ENCODE measurements around the gene MAML2.

MAML2 gene

GRCh38 chr11:96293598-96294021, 49.4 kb downstream of the MAML2 start:
- no peak for DNase-seq
- H3K4me1 ChIP-seq (ENCODE audit: low read length) = peaks cover 16% of the 10 kb centered on the region
- no peak overlapping the region for H3K9ac ChIP-seq (ENCODE audit: low read length)
- H3K9me3 ChIP-seq (replicated peaks; ENCODE audit: insufficient read depth, low read length) = no peaks in the 10 kb centered on the region
- no peaks in the 10 kb centered on the region for H3K9me2 ChIP-seq (replicated peaks; ENCODE audit: insufficient read depth, low read length)
- no peaks in the 10 kb centered on the region for H4K20me1 ChIP-seq (ENCODE audit: insufficient read depth, low read length)
- 0 out of 2 replicates have a peak, but pooled peaks cover 5% of the 10 kb centered on the region for H3F3A ChIP-seq (ENCODE audit: insufficient read depth, low read length)
- H2AFZ ChIP-seq (ENCODE audit: low read length) = no peak overlapping the region
- no peaks in the 10 kb centered on the region for H3K27me3 ChIP-seq (replicated peaks; ENCODE audit: insufficient read depth, low read length)
- TF ChIP-seq CTCF (IDR thresholded peaks at IDR 0.05; ENCODE audit: low read length) (no peak), EZH2 (optimal IDR thresholded peaks at IDR 0.05; ENCODE audit: low read depth, low read length) (no peak), EZH2phosphoT487 (IDR thresholded peaks at IDR 0.05; ENCODE audit: low read length) (no peak)
- H3K79me2 ChIP-seq (ENCODE audit: low read length) = peaks cover 79% of the 10 kb centered on the region
- H3K4me2 ChIP-seq (ENCODE audit: low read depth, low read length) = no peak overlapping the region
- H3K27ac ChIP-seq (ENCODE audit: low read length) = no peak overlapping the region
- no peak overlapping the region for H3K4me3 ChIP-seq (ENCODE audit: low read length)
- no peaks in the 10 kb centered on the region for H3K36me3 ChIP-seq (replicated peaks; ENCODE audit: insufficient read depth, low read length)

DNA sequence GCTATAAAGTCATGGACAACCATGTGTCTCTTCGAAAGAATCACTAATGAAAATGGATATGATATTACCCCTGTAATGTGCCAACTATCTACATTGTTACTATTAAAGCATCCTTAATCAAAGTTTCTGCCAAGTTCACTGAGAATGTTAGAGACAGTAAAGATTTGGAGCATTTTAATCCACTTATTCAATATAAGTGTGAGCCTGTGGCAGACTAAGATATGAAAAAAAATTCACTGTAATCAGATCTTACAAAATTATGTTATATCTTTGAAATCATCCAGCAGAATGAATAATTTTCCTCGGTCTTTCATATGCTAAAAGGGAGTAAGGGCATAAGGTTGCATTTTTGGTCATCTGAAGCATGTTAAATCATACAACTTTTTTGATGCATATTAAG, 49.9 kb downstream of the MAML2 start:
- Histone ChIP-seq H3K79me2 (ENCODE audit: low read length) (peaks cover 80% of the 10 kb centered on the region), H3K9me3 (replicated peaks; ENCODE audit: insufficient read depth, low read length) (no peaks in the 10 kb centered on the region), H3K4me3 (ENCODE audit: low read length) (no peak overlapping the region), H3F3A (ENCODE audit: insufficient read depth, low read length) (0 out of 2 replicates have a peak, but pooled peaks cover 5% of the 10 kb centered on the region), H4K20me1 (ENCODE audit: insufficient read depth, low read length) (no peaks in the 10 kb centered on the region), H2AFZ (ENCODE audit: low read length) (no peak overlapping the region), H3K36me3 (replicated peaks; ENCODE audit: insufficient read depth, low read length) (no peaks in the 10 kb centered on the region), H3K4me1 (ENCODE audit: low read length) (peaks cover 20% of the 10 kb centered on the region), H3K9me2 (replicated peaks; ENCODE audit: insufficient read depth, low read length) (no peaks in the 10 kb centered on the region), H3K27ac (ENCODE audit: low read length) (no peak overlapping the region), H3K27me3 (replicated peaks; ENCODE audit: insufficient read depth, low read length) (no peaks in the 10 kb centered on the region), H3K4me2 (ENCODE audit: low read depth, low read length) (no peak overlapping the region), H3K9ac (ENCODE audit: low read length) (no peak overlapping the region)
- no peak for DNase-seq
- no peak for TF ChIP-seq EZH2 (optimal IDR thresholded peaks at IDR 0.05; ENCODE audit: low read depth, low read length)

- DNase-seq = no peak
- peaks cover 82% of the 10 kb centered on the region for H3K79me2 ChIP-seq (ENCODE audit: low read length)
Observed at GRCh38 chr11:96292291-96293010, 50.5 kb downstream of the MAML2 start.

More at GRCh38 chr11:96292291-96293010, 50.5 kb downstream of the MAML2 start:
- Histone ChIP-seq H3K4me1 (ENCODE audit: low read length) (peaks cover 25% of the 10 kb centered on the region), H3K4me2 (ENCODE audit: low read depth, low read length) (no peak overlapping the region), H3K4me3 (ENCODE audit: low read length) (no peak overlapping the region), H3K9me2 (replicated peaks; ENCODE audit: insufficient read depth, low read length) (no peaks in the 10 kb centered on the region), H2AFZ (ENCODE audit: low read length) (no peak overlapping the region), H3K27me3 (replicated peaks; ENCODE audit: insufficient read depth, low read length) (no peaks in the 10 kb centered on the region), H3K36me3 (replicated peaks; ENCODE audit: insufficient read depth, low read length) (no peaks in the 10 kb centered on the region), H3K27ac (ENCODE audit: low read length) (no peak overlapping the region), H3K9me3 (replicated peaks; ENCODE audit: insufficient read depth, low read length) (no peaks in the 10 kb centered on the region), H3K9ac (ENCODE audit: low read length) (no peak overlapping the region), H3F3A (ENCODE audit: insufficient read depth, low read length) (0 out of 2 replicates have a peak, but pooled peaks cover 5% of the 10 kb centered on the region), H4K20me1 (ENCODE audit: insufficient read depth, low read length) (no peaks in the 10 kb centered on the region)
- TF ChIP-seq CTCF (IDR thresholded peaks at IDR 0.05; ENCODE audit: low read length) (no peak), EZH2 (optimal IDR thresholded peaks at IDR 0.05; ENCODE audit: low read depth, low read length) (no peak), EZH2phosphoT487 (IDR thresholded peaks at IDR 0.05; ENCODE audit: low read length) (no peak)

Data from MM.1S (cell line).